ENCODE data around the gene PCBD1.
"Not testable (repeated sequence)": the region's sequence is repeated elsewhere in the genome, so short reads cannot be mapped to it uniquely, and the experiment has no call there.

The PCBD1 gene

DNA sequence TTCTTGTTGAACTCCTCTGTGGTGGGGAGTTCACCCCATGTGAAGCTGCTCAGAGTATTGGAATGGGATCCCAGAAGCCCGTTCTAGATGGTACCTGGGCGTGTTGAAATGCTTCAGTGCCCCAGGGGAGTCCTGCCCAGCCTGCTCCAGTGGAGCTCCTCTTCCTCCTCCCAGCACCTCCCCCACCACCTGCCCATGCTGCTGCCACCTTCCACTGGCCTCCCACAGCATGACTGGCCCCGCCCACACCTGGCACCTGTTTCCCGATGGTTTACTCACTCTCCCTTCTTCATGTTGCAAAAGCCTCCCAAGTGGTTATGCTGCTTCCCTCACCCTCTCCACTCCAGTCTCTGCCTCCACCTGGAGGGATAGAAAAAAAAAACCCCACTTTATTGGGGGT, 32.2 kb upstream of the PCBD1 start:
- TF ChIP-seq CTCF (IDR thresholded peaks at IDR 0.05; ENCODE audit: low read depth, low read length, missing control alignments): no peak
- no peak for DNase-seq
- H3K4me3 ChIP-seq (ENCODE audit: low read depth, low read length): no peak overlapping the region
- H3K27ac ChIP-seq: no peak overlapping the region
- in situ Hi-C loops (cut with HindIII; ENCODE audit: low pct_ligation_motif_present, low sequenced_read_pairs): no loop called here
- no peaks in the 10 kb centered on the region for H3K36me3 ChIP-seq (replicated peaks)
- H3K27me3 ChIP-seq (replicated peaks): peaks cover 8% of the 10 kb centered on the region

GRCh38 chr10:70919906-70920305, 31.5 kb upstream of the PCBD1 start:
- in situ Hi-C loops (cut with HindIII; ENCODE audit: low pct_ligation_motif_present, low sequenced_read_pairs): not testable (repeated sequence)
- peaks cover 11% of the 10 kb centered on the region for H3K27me3 ChIP-seq (replicated peaks)

GRCh38 chr10:70918851-70919530, 30.6 kb upstream of the PCBD1 start:
- H3K27me3 ChIP-seq (replicated peaks): peaks cover 20% of the 10 kb centered on the region
- in situ Hi-C loops (cut with HindIII; ENCODE audit: low pct_ligation_motif_present, low sequenced_read_pairs): no loop called here
- no peak for DNase-seq

More at GRCh38 chr10:70919906-70920305, 31.5 kb upstream of the PCBD1 start:
- H3K4me3 ChIP-seq (ENCODE audit: low read depth, low read length); DNase-seq; H3K36me3 ChIP-seq (replicated peaks); H3K27ac ChIP-seq: not testable (repeated sequence)

GRCh38 chr10:70917635-70918034, 29.3 kb upstream of the PCBD1 start:
- in situ Hi-C loops (cut with HindIII; ENCODE audit: low pct_ligation_motif_present, low sequenced_read_pairs): no loop called here
- peaks cover 22% of the 10 kb centered on the region for H3K27me3 ChIP-seq (replicated peaks)
- no peak overlapping the region for H3K4me3 ChIP-seq (ENCODE audit: low read depth, low read length)
- no peak overlapping the region for H3K27ac ChIP-seq
- no peak for DNase-seq
- H3K36me3 ChIP-seq (replicated peaks): no peaks in the 10 kb centered on the region
- no peak for TF ChIP-seq CTCF (IDR thresholded peaks at IDR 0.05; ENCODE audit: low read depth, low read length, missing control alignments)

More at GRCh38 chr10:70918851-70919530, 30.6 kb upstream of the PCBD1 start:
- no peak for TF ChIP-seq CTCF (IDR thresholded peaks at IDR 0.05; ENCODE audit: low read depth, low read length, missing control alignments)
- Histone ChIP-seq H3K36me3 (replicated peaks) (no peaks in the 10 kb centered on the region), H3K4me3 (ENCODE audit: low read depth, low read length) (no peak overlapping the region), H3K27ac (no peak overlapping the region)

DNA sequence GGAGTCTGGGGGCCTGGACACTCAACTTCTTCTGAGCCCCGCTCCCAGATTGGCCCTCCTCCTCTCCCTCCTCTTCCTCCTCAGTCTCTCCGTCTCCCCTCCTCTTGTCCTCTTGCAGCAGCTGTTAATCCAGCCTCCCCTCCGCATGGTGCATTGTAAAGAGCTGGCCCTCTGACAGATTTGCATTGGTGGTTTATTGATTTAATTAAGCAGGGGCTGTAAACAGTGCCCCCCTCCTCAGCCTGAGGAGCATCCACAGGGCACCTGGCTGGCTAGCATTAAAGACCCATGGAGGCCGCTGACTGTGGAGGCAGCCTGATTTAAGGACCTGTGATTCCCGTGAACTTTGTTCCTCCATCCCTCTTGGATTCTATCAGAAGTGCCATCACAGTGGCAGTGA, 28.9 kb upstream of the PCBD1 start:
- no peak for DNase-seq
- no peak for TF ChIP-seq CTCF (IDR thresholded peaks at IDR 0.05; ENCODE audit: low read depth, low read length, missing control alignments)
- in situ Hi-C loops (cut with HindIII; ENCODE audit: low pct_ligation_motif_present, low sequenced_read_pairs): no loop called here
- H3K4me3 ChIP-seq (ENCODE audit: low read depth, low read length): no peak overlapping the region
- H3K27ac ChIP-seq: no peak overlapping the region
- H3K27me3 ChIP-seq (replicated peaks): peaks cover 22% of the 10 kb centered on the region
- H3K36me3 ChIP-seq (replicated peaks): no peaks in the 10 kb centered on the region

GRCh38 chr10:70916241-70916640, 27.9 kb upstream of the PCBD1 start:
- DNase-seq: no peak
- no peaks in the 10 kb centered on the region for H3K36me3 ChIP-seq (replicated peaks)
- H3K4me3 ChIP-seq (ENCODE audit: low read depth, low read length): no peak overlapping the region
- peaks cover 18% of the 10 kb centered on the region for H3K27me3 ChIP-seq (replicated peaks)
- TF ChIP-seq CTCF (IDR thresholded peaks at IDR 0.05; ENCODE audit: low read depth, low read length, missing control alignments): no peak
- in situ Hi-C loops (cut with HindIII; ENCODE audit: low pct_ligation_motif_present, low sequenced_read_pairs): no loop called here
- H3K27ac ChIP-seq: no peak overlapping the region

All from brain microvascular endothelial cell (primary cell).